Erythroblast (primary cell): Measurements from ENCODE around the gene PSAPL1.

Experiments
- GATA1 ChIP-seq: IDR thresholded peaks from 2 replicates; pipeline ENCODE4 v1.6.1; 2011; ENCODE audit warnings: low read depth, mild to moderate bottlenecking, control low read depth, low read length, moderate library complexity
- POLR2A ChIP-seq: IDR thresholded peaks from 2 replicates; pipeline ENCODE4 v1.6.1; 2011; ENCODE audit warnings: mild to moderate bottlenecking, low read length

GRCh38 chr4:7387925-7388324, 46.8 kb downstream of the PSAPL1 start:
- TF ChIP-seq POLR2A = no peak
- TF ChIP-seq GATA1 = no peak
